ENCODE measurements around the gene EMID1.

The EMID1 gene

DNA sequence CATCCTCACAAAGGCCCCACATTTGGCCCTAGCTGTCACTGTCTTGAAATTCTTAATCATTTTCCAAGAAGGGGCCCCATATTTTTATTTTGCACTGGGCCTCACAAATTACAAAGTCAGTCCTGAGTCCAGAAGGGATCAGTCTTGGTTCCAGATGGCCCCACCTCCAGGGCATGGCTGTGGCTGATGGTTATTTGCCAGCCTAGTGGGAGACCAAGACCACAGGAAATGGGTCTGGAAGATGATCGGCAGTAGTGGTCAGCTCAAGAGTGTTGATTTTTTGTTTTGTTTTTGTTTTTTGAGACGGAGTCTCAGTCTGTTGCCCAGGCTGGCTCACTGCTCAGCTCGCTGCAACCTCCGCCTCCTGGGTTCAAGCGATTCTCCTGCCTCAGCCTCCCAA lies 47.1 kb upstream of the EMID1 start:
- Histone ChIP-seq H2AFZ (ENCODE audit: low read depth) (no peak overlapping the region), H3K27me3 (ENCODE audit: insufficient read depth, low read depth) (no peaks in the 10 kb centered on the region), H3K9ac (no peak overlapping the region), H3K79me2 (ENCODE audit: insufficient read depth, low read depth) (no peaks in the 10 kb centered on the region), H3K4me2 (no peak overlapping the region), H3K36me3 (ENCODE audit: insufficient read depth) (no peaks in the 10 kb centered on the region), H4K20me1 (ENCODE audit: insufficient read depth) (no peaks in the 10 kb centered on the region), H3K4me3 (IDR thresholded peaks at IDR 0.05; ENCODE audit: insufficient read depth, low read depth, low read length) (no peak overlapping the region), H3K4me1 (ENCODE audit: low read depth, poor library complexity, severe bottlenecking) (peaks cover 6% of the 10 kb centered on the region), H3K27ac (no peak overlapping the region)
- TF ChIP-seq, protein P1, sequence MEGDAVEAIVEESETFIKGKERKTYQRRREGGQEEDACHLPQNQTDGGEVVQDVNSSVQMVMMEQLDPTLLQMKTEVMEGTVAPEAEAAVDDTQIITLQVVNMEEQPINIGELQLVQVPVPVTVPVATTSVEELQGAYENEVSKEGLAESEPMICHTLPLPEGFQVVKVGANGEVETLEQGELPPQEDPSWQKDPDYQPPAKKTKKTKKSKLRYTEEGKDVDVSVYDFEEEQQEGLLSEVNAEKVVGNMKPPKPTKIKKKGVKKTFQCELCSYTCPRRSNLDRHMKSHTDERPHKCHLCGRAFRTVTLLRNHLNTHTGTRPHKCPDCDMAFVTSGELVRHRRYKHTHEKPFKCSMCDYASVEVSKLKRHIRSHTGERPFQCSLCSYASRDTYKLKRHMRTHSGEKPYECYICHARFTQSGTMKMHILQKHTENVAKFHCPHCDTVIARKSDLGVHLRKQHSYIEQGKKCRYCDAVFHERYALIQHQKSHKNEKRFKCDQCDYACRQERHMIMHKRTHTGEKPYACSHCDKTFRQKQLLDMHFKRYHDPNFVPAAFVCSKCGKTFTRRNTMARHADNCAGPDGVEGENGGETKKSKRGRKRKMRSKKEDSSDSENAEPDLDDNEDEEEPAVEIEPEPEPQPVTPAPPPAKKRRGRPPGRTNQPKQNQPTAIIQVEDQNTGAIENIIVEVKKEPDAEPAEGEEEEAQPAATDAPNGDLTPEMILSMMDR (conservative IDR thresholded peaks at IDR 0.05; ENCODE audit: low read depth, low read length): no peak

DNA sequence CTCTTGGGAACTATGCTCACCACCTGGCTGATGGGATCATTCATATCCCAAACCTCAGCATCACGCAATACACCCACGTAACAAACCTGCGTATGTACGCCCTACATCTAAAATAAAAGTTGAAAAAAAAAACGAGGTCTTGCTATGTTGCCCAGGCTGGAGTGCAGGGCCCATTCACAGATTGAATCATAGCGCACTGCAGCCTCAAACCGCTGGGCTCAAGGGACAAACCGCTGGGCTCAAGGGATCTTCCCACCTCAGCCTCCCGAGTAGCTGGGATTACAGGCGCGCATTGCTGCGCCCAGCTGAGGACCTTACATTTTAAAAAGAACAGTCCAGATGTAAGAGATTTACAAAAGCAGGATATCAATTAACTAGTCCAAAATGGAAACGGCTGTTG lies 41.9 kb upstream of the EMID1 start:
- Histone ChIP-seq H3K4me3 (IDR thresholded peaks at IDR 0.05; ENCODE audit: insufficient read depth, low read depth, low read length) (no peak overlapping the region), H3K4me1 (ENCODE audit: low read depth, poor library complexity, severe bottlenecking) (no peaks in the 10 kb centered on the region), H3K4me2 (no peak overlapping the region), H4K20me1 (ENCODE audit: insufficient read depth) (no peaks in the 10 kb centered on the region), H3K36me3 (ENCODE audit: insufficient read depth) (no peaks in the 10 kb centered on the region), H3K9ac (no peak overlapping the region), H3K79me2 (ENCODE audit: insufficient read depth, low read depth) (no peaks in the 10 kb centered on the region), H2AFZ (ENCODE audit: low read depth) (no peak overlapping the region), H3K27me3 (ENCODE audit: insufficient read depth, low read depth) (no peaks in the 10 kb centered on the region), H3K27ac (no peak overlapping the region)
- TF ChIP-seq, protein P1 (conservative IDR thresholded peaks at IDR 0.05; ENCODE audit: low read depth, low read length): no peak

DNA sequence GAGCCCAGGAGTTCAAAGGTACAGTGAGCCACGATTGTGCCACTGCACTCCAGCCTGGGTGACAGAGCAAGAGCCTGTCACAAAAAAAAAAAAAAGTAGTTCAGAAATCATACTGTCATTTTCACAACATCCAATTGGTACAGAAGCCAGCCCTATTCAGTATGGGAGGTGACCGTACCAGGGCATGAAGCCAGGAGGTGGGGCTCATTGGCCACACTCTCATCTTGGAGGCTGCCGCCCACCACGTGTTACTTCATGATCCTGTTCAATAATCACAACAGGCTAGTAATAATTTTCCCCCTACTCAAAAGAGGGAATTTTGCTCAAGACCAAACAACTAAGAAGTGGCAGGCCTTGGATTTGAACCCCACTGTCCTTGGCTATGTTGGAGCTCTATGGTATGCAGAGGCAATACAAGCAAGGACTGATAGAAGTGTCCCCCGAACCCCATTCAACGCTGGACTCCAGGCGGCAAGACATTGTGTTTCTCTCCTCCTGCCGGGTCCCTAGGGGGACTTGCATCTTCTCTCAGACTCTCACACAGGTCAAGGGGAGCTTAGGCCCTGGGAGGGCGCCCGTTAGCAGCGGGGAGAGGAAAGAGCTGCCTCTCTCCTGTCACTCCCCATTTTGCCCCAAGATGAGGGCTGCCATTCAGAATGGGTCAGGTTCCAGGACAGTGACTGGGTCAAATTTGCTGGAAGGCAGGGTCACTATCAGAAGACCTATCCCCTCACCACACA lies 40.2 kb upstream of the EMID1 start:
- Histone ChIP-seq H3K36me3 (ENCODE audit: insufficient read depth) (no peaks in the 10 kb centered on the region), H3K27me3 (ENCODE audit: insufficient read depth, low read depth) (no peaks in the 10 kb centered on the region), H3K4me1 (ENCODE audit: low read depth, poor library complexity, severe bottlenecking) (no peaks in the 10 kb centered on the region), H4K20me1 (ENCODE audit: insufficient read depth) (no peaks in the 10 kb centered on the region), H3K27ac (no peak overlapping the region), H3K4me3 (IDR thresholded peaks at IDR 0.05; ENCODE audit: insufficient read depth, low read depth, low read length) (no peak overlapping the region), H3K4me2 (no peak overlapping the region), H3K79me2 (ENCODE audit: insufficient read depth, low read depth) (no peaks in the 10 kb centered on the region), H3K9ac (no peak overlapping the region), H2AFZ (ENCODE audit: low read depth) (no peak overlapping the region)
- TF ChIP-seq, protein P1 (conservative IDR thresholded peaks at IDR 0.05; ENCODE audit: low read depth, low read length): no peak

DNA sequence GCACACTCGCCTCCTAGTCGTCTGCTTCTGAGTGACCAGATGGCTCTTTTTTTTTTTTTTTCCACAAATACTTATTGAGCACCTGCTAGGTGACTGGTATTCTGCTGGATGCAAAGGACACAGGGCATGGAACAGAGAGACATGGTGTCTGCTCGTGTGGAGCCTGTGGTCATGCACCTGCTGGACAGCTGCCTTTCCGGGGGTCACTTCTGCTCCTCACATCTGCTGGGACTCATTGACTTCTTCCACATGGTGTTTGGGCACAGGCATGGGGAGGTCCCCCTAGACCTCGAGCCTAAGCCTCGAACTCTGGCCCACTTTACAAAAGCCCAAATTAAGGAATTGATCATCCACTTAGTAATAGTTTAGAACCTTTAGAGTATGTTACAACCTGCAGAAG lies 39.5 kb upstream of the EMID1 start:
- Histone ChIP-seq H3K79me2 (ENCODE audit: insufficient read depth, low read depth) (no peaks in the 10 kb centered on the region), H3K36me3 (ENCODE audit: insufficient read depth) (no peaks in the 10 kb centered on the region), H3K27me3 (ENCODE audit: insufficient read depth, low read depth) (no peaks in the 10 kb centered on the region), H4K20me1 (ENCODE audit: insufficient read depth) (no peaks in the 10 kb centered on the region), H3K9ac (no peak overlapping the region), H3K27ac (no peak overlapping the region), H3K4me1 (ENCODE audit: low read depth, poor library complexity, severe bottlenecking) (no peaks in the 10 kb centered on the region), H3K4me2 (no peak overlapping the region), H3K4me3 (IDR thresholded peaks at IDR 0.05; ENCODE audit: insufficient read depth, low read depth, low read length) (no peak overlapping the region), H2AFZ (ENCODE audit: low read depth) (no peak overlapping the region)
- TF ChIP-seq, protein P1 (conservative IDR thresholded peaks at IDR 0.05; ENCODE audit: low read depth, low read length): no peak
